ENCODE results near the gene ZNF503.
A peak's percentile ranks its signal among the peaks of the same experiment; 100 is the strongest.

The ZNF503 gene

GRCh38 chr10:75398200-75398691 lies 3.3 kb downstream of the ZNF503 start:
- FAIRE-seq (no peak), DNase-seq (ENCODE audit: insufficient read length, low spot score) (no peak)
- TF ChIP-seq TAF1 (IDR thresholded peaks at IDR 0.05; ENCODE audit: low read depth, low read length) (no peak), PAX5 (IDR thresholded peaks at IDR 0.05; ENCODE audit: insufficient read depth, low read length, severe bottlenecking) (no peak), SPI1 (IDR thresholded peaks at IDR 0.05; ENCODE audit: low read depth, low read length) (no peak), POU2F2 (IDR thresholded peaks at IDR 0.05; ENCODE audit: low read depth, low read length) (no peak)

- no peak for FAIRE-seq
- DNase-seq (ENCODE audit: insufficient read length, low spot score), result no peak
These were observed 3.9 kb downstream of the ZNF503 start for GRCh38 chr10:75397496-75398199.

GRCh38 chr10:75396631-75397495 lies 4.7 kb downstream of the ZNF503 start:
- FAIRE-seq (no peak), DNase-seq (ENCODE audit: insufficient read length, low spot score) (no peak)
- TF ChIP-seq TAF1 (IDR thresholded peaks at IDR 0.05; ENCODE audit: low read depth, low read length) (no peak), POLR2AphosphoS5 (IDR thresholded peaks at IDR 0.05; ENCODE audit: low read depth, low read length) (no peak), PAX5 (IDR thresholded peaks at IDR 0.05; ENCODE audit: insufficient read depth, low read length, severe bottlenecking) (no peak), SPI1 (IDR thresholded peaks at IDR 0.05; ENCODE audit: low read depth, low read length) (no peak), POLR2A (IDR thresholded peaks at IDR 0.05; ENCODE audit: low read depth, low read length) (no peak), POU2F2 (IDR thresholded peaks at IDR 0.05; ENCODE audit: low read depth, low read length) (no peak)

More at GRCh38 chr10:75397496-75398199, 3.9 kb downstream of the ZNF503 start:
- TF ChIP-seq POLR2AphosphoS5 (IDR thresholded peaks at IDR 0.05; ENCODE audit: low read depth, low read length) (no peak), SPI1 (IDR thresholded peaks at IDR 0.05; ENCODE audit: low read depth, low read length) (no peak), PAX5 (IDR thresholded peaks at IDR 0.05; ENCODE audit: insufficient read depth, low read length, severe bottlenecking) (no peak), POU2F2 (IDR thresholded peaks at IDR 0.05; ENCODE audit: low read depth, low read length) (no peak), POLR2A (IDR thresholded peaks at IDR 0.05; ENCODE audit: low read depth, low read length) (no peak), TAF1 (IDR thresholded peaks at IDR 0.05; ENCODE audit: low read depth, low read length) (no peak)

- no peak for TF ChIP-seq POU2F2 (IDR thresholded peaks at IDR 0.05; ENCODE audit: low read depth, low read length)
- no peak for TF ChIP-seq SPI1 (IDR thresholded peaks at IDR 0.05; ENCODE audit: low read depth, low read length)
- no peak for TF ChIP-seq POLR2AphosphoS5 (IDR thresholded peaks at IDR 0.05; ENCODE audit: low read depth, low read length)
- TF ChIP-seq POLR2A (IDR thresholded peaks at IDR 0.05; ENCODE audit: low read depth, low read length), result no peak
- TF ChIP-seq TAF1 (IDR thresholded peaks at IDR 0.05; ENCODE audit: low read depth, low read length), result no peak
- TF ChIP-seq PAX5 (IDR thresholded peaks at IDR 0.05; ENCODE audit: insufficient read depth, low read length, severe bottlenecking), result no peak
- no peak for FAIRE-seq
- DNase-seq (ENCODE audit: insufficient read length, low spot score), result no peak
These were observed 5.5 kb downstream of the ZNF503 start for GRCh38 chr10:75395932-75396630.

GRCh38 chr10:75395066-75395931 lies 6.3 kb downstream of the ZNF503 start:
- no peak for FAIRE-seq
- DNase-seq (ENCODE audit: insufficient read length, low spot score), result peak; percentile 60
- TF ChIP-seq POU2F2 (IDR thresholded peaks at IDR 0.05; ENCODE audit: low read depth, low read length) (no peak), SPI1 (IDR thresholded peaks at IDR 0.05; ENCODE audit: low read depth, low read length) (no peak), POLR2A (IDR thresholded peaks at IDR 0.05; ENCODE audit: low read depth, low read length) (no peak), TAF1 (IDR thresholded peaks at IDR 0.05; ENCODE audit: low read depth, low read length) (no peak), POLR2AphosphoS5 (IDR thresholded peaks at IDR 0.05; ENCODE audit: low read depth, low read length) (no peak), PAX5 (IDR thresholded peaks at IDR 0.05; ENCODE audit: insufficient read depth, low read length, severe bottlenecking) (no peak)

- DNase-seq (ENCODE audit: insufficient read length, low spot score), result no peak
- no peak for FAIRE-seq
- TF ChIP-seq POU2F2 (IDR thresholded peaks at IDR 0.05; ENCODE audit: low read depth, low read length) (no peak), TAF1 (IDR thresholded peaks at IDR 0.05; ENCODE audit: low read depth, low read length) (no peak), POLR2AphosphoS5 (IDR thresholded peaks at IDR 0.05; ENCODE audit: low read depth, low read length) (no peak), PAX5 (IDR thresholded peaks at IDR 0.05; ENCODE audit: insufficient read depth, low read length, severe bottlenecking) (no peak), SPI1 (IDR thresholded peaks at IDR 0.05; ENCODE audit: low read depth, low read length) (no peak), POLR2A (IDR thresholded peaks at IDR 0.05; ENCODE audit: low read depth, low read length) (no peak)
These were observed 7.3 kb downstream of the ZNF503 start for GRCh38 chr10:75394221-75394620.

GRCh38 chr10:75392744-75393143 lies 8.8 kb downstream of the ZNF503 start:
- DNase-seq (ENCODE audit: insufficient read length, low spot score) (no peak), FAIRE-seq (no peak)
- TF ChIP-seq TAF1 (IDR thresholded peaks at IDR 0.05; ENCODE audit: low read depth, low read length) (no peak), SPI1 (IDR thresholded peaks at IDR 0.05; ENCODE audit: low read depth, low read length) (no peak), POU2F2 (IDR thresholded peaks at IDR 0.05; ENCODE audit: low read depth, low read length) (no peak)

GRCh38 chr10:75392271-75392670 lies 9.3 kb downstream of the ZNF503 start:
- no peak for FAIRE-seq
- TF ChIP-seq SPI1 (IDR thresholded peaks at IDR 0.05; ENCODE audit: low read depth, low read length) (no peak), POU2F2 (IDR thresholded peaks at IDR 0.05; ENCODE audit: low read depth, low read length) (no peak), POLR2AphosphoS5 (IDR thresholded peaks at IDR 0.05; ENCODE audit: low read depth, low read length) (no peak), TAF1 (IDR thresholded peaks at IDR 0.05; ENCODE audit: low read depth, low read length) (no peak), PAX5 (IDR thresholded peaks at IDR 0.05; ENCODE audit: insufficient read depth, low read length, severe bottlenecking) (no peak), POLR2A (IDR thresholded peaks at IDR 0.05; ENCODE audit: low read depth, low read length) (no peak)

More at GRCh38 chr10:75392271-75392670, 9.3 kb downstream of the ZNF503 start:
- no peak for DNase-seq (ENCODE audit: insufficient read length, low spot score)

Measured in GM12891 (cell line).